HG02840 (cell line): ENCODE measurements around the gene HIVEP3.
"Not testable (repeated sequence)": the region's sequence is repeated elsewhere in the genome, so short reads cannot be mapped to it uniquely, and the experiment has no call there.

Source experiments
- ATAC-seq: cut with Tn5 transposase; IDR thresholded peaks from one replicate; pipeline ENCODE4 v1.9.1; 2021; ENCODE audit warnings: mild to moderate bottlenecking, moderate library complexity, moderate number of reproducible peaks; ENCODE audit not compliant: unreplicated experiment, low FRiP score

Gene HIVEP3

GRCh38 chr1:41918450-41919043 is at the start of gene HIVEP3:
HIVEP3 (minus strand) TSS chr1:41918922.
- no peak for ATAC-seq

- no peak for ATAC-seq
Measured at GRCh38 chr1:41964400-41964799, 45.7 kb upstream of the HIVEP3 start.

DNA sequence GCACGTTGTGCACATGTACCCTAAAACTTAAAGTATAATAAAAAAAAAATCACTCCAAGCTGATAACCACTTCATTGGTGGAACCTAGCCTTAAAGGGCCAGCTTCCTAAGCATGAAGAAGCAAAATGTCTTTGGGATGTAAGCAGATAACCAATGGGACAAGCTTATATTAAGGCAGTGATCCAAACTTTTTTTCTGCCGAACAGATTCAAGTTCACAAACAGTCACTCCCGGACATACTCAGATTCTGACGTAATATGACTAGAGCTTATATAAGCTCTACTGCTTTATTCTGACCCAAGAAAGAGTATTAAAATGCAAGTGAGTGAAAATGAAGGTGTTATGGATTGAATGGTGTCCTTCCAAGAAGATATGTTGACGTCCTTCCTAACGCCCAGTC is 44.9 kb upstream of the HIVEP3 start:
- no peak for ATAC-seq

DNA sequence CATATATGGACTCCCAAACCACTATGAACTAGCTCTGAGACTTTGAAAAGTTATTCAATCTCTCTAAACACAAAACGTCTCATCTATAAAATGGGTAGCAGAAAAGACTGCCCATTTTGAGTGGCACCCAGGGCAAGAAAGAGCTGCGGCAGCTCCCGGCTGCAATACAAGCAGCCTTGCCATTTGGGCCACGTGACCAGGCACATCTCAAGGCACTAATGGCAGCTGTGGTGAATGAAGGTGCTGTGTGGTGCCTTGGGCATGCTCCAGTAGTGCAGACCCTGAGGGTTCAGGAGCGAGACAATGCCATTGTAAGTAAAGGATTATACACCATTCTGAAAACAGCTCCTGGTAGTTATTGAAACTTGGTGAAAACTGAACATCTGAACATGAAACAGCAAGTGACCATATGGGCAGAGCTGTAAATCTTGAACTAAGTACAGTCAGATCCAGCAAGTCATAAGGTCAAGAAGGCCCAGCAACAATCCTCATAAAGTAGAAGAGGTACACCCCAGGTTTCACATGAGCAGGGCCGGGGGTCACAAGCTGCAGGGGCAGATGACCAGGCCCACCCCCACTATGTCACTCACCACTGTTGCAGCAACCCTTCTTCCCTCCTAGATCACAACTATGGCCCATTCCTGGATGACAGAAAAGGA is 39.4 kb upstream of the HIVEP3 start:
- ATAC-seq, result no peak

GRCh38 chr1:41957568-41957967 is 38.8 kb upstream of the HIVEP3 start:
- no peak for ATAC-seq

DNA sequence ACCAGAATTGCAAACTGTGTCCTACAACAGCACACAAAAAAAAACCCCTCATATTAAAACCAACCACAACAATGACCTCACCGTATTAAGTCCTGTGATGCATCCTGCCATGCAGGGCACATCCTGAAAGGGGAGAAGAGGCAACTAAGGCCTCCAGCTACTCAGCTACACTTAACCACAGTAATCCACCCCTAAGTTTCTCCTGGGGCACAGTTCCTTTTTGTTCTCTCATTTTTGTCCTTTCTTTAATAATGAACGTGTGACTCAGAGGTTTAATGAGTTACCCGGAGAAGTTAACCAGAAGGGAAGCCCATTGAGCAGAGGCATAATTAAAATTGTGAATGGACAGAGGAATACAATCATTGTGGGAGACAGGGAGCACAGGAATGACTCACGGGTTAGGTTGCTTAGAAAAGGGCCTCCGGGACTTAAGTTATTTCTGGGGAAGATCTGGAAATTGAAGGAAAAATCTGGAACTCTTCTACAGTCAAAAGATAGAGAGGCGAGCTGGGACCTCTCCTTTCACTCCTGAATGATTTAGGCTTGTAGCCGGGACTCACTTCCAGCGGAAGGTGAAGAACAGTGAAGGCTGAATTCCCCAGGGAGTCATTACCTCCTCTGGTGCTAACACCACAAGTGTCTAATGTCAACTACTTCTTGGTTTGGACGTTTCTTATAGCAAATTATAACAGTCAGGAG is 36.9 kb upstream of the HIVEP3 start:
- no peak for ATAC-seq

- ATAC-seq, result no peak
Measured at GRCh38 chr1:41954533-41954944, 35.8 kb upstream of the HIVEP3 start.

GRCh38 chr1:41953291-41953690 is 34.6 kb upstream of the HIVEP3 start:
- no peak for ATAC-seq

- no peak for ATAC-seq
Measured at GRCh38 chr1:41952208-41952607, 33.5 kb upstream of the HIVEP3 start.

GRCh38 chr1:41951492-41951891 is 32.8 kb upstream of the HIVEP3 start:
- not testable (repeated sequence) for ATAC-seq

- no peak for ATAC-seq
Measured at GRCh38 chr1:41950820-41951219, 32.1 kb upstream of the HIVEP3 start.

GRCh38 chr1:41945946-41946345 is 27.2 kb upstream of the HIVEP3 start:
- ATAC-seq, result not testable (repeated sequence)

DNA sequence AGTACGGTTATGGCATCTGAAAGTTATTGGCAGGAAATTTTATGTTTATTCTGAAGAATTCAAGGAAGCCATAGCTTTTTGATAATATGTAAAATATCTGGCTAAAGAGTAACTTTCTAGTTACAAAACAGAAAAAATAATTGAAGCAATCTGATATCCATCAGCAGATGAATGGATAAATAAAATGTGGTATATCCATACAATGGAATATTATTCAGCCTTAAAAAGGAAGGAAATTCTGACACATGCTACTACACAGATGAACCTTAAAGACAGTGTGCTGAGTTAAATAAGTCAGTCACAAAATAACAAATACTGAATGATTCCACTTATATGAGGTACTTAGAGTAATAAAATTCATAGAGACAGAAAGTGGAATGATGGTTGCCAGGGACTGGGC is 25.0 kb upstream of the HIVEP3 start:
- no peak for ATAC-seq

- ATAC-seq, result no peak
Measured at GRCh38 chr1:41942278-41942677, 23.6 kb upstream of the HIVEP3 start.

DNA sequence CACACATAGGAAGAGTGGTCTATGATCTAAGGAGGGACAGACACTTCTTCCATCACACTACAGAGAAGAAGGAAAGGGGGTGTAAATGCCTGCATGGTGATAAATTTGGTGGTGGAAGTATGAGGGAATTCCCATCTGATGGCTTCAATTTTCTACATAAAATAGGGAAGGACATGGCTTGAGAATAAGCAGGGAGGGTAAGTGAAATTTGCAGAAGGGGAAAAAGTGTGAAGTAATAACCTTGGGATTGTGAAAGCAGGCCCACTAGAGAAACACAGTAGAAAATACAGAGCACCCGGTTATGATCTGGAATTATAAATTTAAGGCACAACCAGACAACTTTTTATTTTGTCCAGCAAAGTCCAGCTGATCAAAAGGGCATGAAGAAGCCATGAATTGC is 22.7 kb upstream of the HIVEP3 start:
- ATAC-seq, result no peak

- ATAC-seq, result no peak
Measured at GRCh38 chr1:41939194-41939593, 20.5 kb upstream of the HIVEP3 start.

GRCh38 chr1:41936107-41936506 is 17.4 kb upstream of the HIVEP3 start:
- ATAC-seq, result no peak

GRCh38 chr1:41935226-41935625 is 16.5 kb upstream of the HIVEP3 start:
- no peak for ATAC-seq

GRCh38 chr1:41933106-41933505 is 14.4 kb upstream of the HIVEP3 start:
- ATAC-seq, result no peak

DNA sequence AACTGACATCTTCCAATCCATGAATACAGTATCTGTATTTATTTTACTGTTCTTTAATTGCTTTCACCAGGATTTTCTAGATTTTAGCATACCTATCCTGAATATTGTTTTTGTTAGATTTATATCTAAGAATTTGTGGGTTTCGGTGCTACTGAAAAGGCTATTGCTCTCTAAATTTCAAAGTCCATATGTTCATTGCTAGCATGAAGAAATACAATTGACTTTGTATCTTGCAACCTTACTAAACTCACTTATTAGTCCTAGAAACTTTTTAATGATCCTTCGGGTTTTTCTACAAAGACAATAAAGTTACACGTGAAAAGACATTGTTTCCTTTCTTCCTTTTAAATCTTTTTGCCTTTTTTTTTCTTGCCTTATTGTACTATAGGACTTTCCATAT is 12.9 kb upstream of the HIVEP3 start:
- ATAC-seq, result no peak

DNA sequence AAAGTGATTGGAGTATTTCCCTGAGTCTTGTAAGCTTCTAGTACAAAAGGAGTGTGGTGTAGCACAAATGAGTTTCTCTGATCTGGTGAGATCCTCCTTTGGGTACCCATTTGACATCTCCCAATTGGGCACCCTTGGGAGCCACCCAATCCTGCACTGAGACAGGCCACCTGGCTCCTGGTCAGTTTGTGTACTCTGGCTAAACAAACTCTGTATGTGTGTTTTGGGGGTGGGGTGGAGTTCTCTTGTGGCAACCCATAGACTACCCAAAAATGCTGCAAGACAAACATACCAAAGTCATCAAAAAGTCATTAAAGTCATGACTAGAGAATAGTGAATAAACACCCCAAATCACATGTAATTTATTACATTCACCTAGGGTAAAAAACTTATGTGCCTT is 8.4 kb upstream of the HIVEP3 start:
- ATAC-seq, result no peak

- no peak for ATAC-seq
Measured at GRCh38 chr1:41925712-41926111, 7.0 kb upstream of the HIVEP3 start.
